A549 (cell line): ENCODE results near the gene FUZ. TPM values are rescaled to one million over a fixed set of nuclear protein-coding genes. Genes with fewer than 3 reads are reported as not detected.

Experiments used
- ATAC-seq, 2 experiments: fragments of 200-7000 bp in 1 of 2; fragments of >200 bp in 1 of 2; cut with Nextera tagmentation in 1 of 2; cut with Tn5 transposase in 1 of 2; 3 replicates each; pipeline versions ENCODE4 v1.8.0 to v1.9.1; 2018 to 2020; ENCODE audit warnings: mild to moderate bottlenecking in 1 of 2, moderate library complexity in 1 of 2
- CTCF ChIA-PET: fragments of 300-600 bp; sonication (Branson Sonifier 250); formaldehyde crosslinking; extraction: SDS; loops from one replicate; lab custom pipeline; 2021; ENCODE audit warnings: antibody characterized with exemption, inconsistent platforms; lab: Yijun Ruan, JAX
- POLR2A ChIA-PET: fragments of 350-600 bp; formaldehyde crosslinking; extraction: SDS; loops from one replicate; lab custom pipeline; 2021; ENCODE audit warnings: antibody characterized with exemption, inconsistent platforms; lab: Yijun Ruan, JAX
- DNase-seq, 2 experiments: peaks; one replicate each; pipeline versions ENCODE4 v3.0.0 to v3.0.0-alpha.2; 2011 to 2016; ENCODE audit warnings: low read depth in 1 of 2, low spot score in 1 of 2
- FAIRE-seq: peaks from 2 replicates; lab custom pipeline; 2011; peaks lifted over from hg19 to GRCh38; lab: Jason Lieb, UNC
- H3K27ac ChIP-seq, 2 experiments: fragments of >200 bp; sonication (Bioruptor Twin); formaldehyde crosslinking; 3 replicates each; pipeline ENCODE4 v1.5.1; 2016 to 2017
- H3K4me1 ChIP-seq: fragments of >200 bp; sonication (Bioruptor Twin); formaldehyde crosslinking; 3 replicates; pipeline ENCODE4 v1.6.1; 2016
- H3K4me2 ChIP-seq: fragments of >200 bp; sonication (Bioruptor Twin); formaldehyde crosslinking; 3 replicates; pipeline ENCODE4 v1.6.1; 2016
- H3K4me3 ChIP-seq: fragments of >200 bp; sonication (Bioruptor Twin); formaldehyde crosslinking; 3 replicates; pipeline ENCODE4 v1.5.1; 2016
- H3K9me3 ChIP-seq: fragments of >200 bp; sonication (Bioruptor Twin); formaldehyde crosslinking; 3 replicates; pipeline ENCODE4 v1.6.1; 2016
- CBX8 ChIP-seq: fragments of 200-600 bp; sonication (generic); IDR thresholded peaks from 2 replicates; pipeline ENCODE4 v1.6.1; 2016
- EP300 ChIP-seq, 2 experiments: fragments of >200 bp; sonication (Bioruptor Twin); formaldehyde crosslinking; IDR thresholded peaks; 2 replicates in 1 of 2; 3 replicates in 1 of 2; pipeline ENCODE4 v1.6.1; 2016 to 2017
- FOSB ChIP-seq: fragments of 250-450 bp; sonication (Bioruptor Pico); IDR thresholded peaks from 2 replicates; pipeline ENCODE4 v1.5.0; 2020; ENCODE audit warnings: mild to moderate bottlenecking, moderate library complexity
- HOXA7 ChIP-seq: fragments of 250-450 bp; sonication (Bioruptor Pico); IDR thresholded peaks from 2 replicates; pipeline ENCODE4 v1.5.0; 2020; ENCODE audit warnings: mild to moderate bottlenecking, moderate library complexity
- HOXB13 ChIP-seq: fragments of 250-450 bp; sonication (Bioruptor Pico); IDR thresholded peaks from 2 replicates; pipeline ENCODE4 v1.5.0; 2020; ENCODE audit warnings: low read depth, mild to moderate bottlenecking, moderate library complexity
- KDM1A ChIP-seq: fragments of 200-600 bp; sonication (generic); IDR thresholded peaks from 2 replicates; pipeline ENCODE4 v1.6.1; 2016; ENCODE audit warnings: low read depth, mild to moderate bottlenecking
- KDM5A ChIP-seq: fragments of 200-600 bp; sonication (generic); IDR thresholded peaks from 2 replicates; pipeline ENCODE4 v1.6.1; 2016; ENCODE audit warnings: antibody characterized with exemption, mild to moderate bottlenecking
- MAFK ChIP-seq: fragments of 450-650 bp; IDR thresholded peaks from 2 replicates; pipeline ENCODE4 v1.6.1; 2014; ENCODE audit not compliant: partially characterized antibody
- MAZ ChIP-seq: fragments of 150-350 bp; IDR thresholded peaks from 2 replicates; pipeline ENCODE4 v1.6.1; 2014; ENCODE audit warnings: antibody characterized with exemption, low read depth, low read length, borderline replicate concordance
- POLR2AphosphoS2 ChIP-seq: conservative IDR thresholded peaks from 2 replicates; pipeline ENCODE4 v1.6.1; 2012; ENCODE audit warnings: low read length, improper control_type of control experiment, inconsistent platforms
- RARB ChIP-seq: fragments of 250-450 bp; sonication (Bioruptor Pico); IDR thresholded peaks from 2 replicates; pipeline ENCODE4 v1.8.0; 2021; ENCODE audit warnings: mild to moderate bottlenecking, moderate library complexity
- RNF2 ChIP-seq: fragments of 200-600 bp; sonication (generic); IDR thresholded peaks from 2 replicates; pipeline ENCODE4 v1.6.1; 2016; ENCODE audit warnings: low read depth, mild to moderate bottlenecking, antibody characterized with exemption, moderate library complexity, borderline replicate concordance
- TP53 ChIP-seq: fragments of 250-450 bp; sonication (Bioruptor Pico); IDR thresholded peaks from 2 replicates; pipeline ENCODE4 v1.5.0; 2021; ENCODE audit warnings: mild to moderate bottlenecking, moderate library complexity
- ZSCAN20 ChIP-seq: fragments of 250-450 bp; sonication (Bioruptor Pico); IDR thresholded peaks from 2 replicates; pipeline ENCODE4 v1.8.0; 2022; ENCODE audit warnings: mild to moderate bottlenecking, moderate library complexity
- WGBS: methylation state at CpG from one replicate; pipeline ENCODE4 v1.1.6; 2017; ENCODE audit errors: missing lambda C conversion rate; 5-methylcytosine and 5-hydroxymethylcytosine counted together
- polyA plus RNA-seq, 4 experiments: library from polyadenylated mRNA; depleted of rRNA in 3 of 4; stranded (reverse); fragments of >200 nt; fragmentation: RNase III in 1 of 4; extraction: RNeasy Plus Mini Kit Qiagen cat#74134 plus additional on column Dnase treatment in 1 of 4; gene quantifications; 2 replicates in 3 of 4; 3 replicates in 1 of 4; pipeline ENCODE4 v1.2.3, GENCODE V29; 2011 to 2017
- TF ChIP-seq, protein P1 (sequence below): fragments of 250-450 bp; sonication (Bioruptor Pico); IDR thresholded peaks from 2 replicates; pipeline ENCODE4 v1.5.0; 2020; ENCODE audit warnings: low read depth, mild to moderate bottlenecking, moderate library complexity
- TF ChIP-seq, protein P2 (sequence below): IDR thresholded peaks from 2 replicates; pipeline ENCODE4 v1.6.1; 2012; ENCODE audit warnings: low read depth, borderline replicate concordance
- TF ChIP-seq, protein P3 (sequence below): fragments of 200-600 bp; sonication (generic); IDR thresholded peaks from 2 replicates; pipeline ENCODE4 v1.6.1; 2016; ENCODE audit warnings: antibody characterized with exemption, mild to moderate bottlenecking, moderate library complexity
- TF ChIP-seq, protein P4 (sequence below): fragments of 250-450 bp; sonication (Bioruptor Pico); IDR thresholded peaks from 2 replicates; pipeline ENCODE4 v1.5.0; 2021; ENCODE audit warnings: mild to moderate bottlenecking, moderate library complexity, borderline replicate concordance

FUZ gene
- polyA plus RNA-seq, 2 of the 4 experiments (the other 2 are of a cell fraction) = 12.5 to 21.7 TPM

DNA sequence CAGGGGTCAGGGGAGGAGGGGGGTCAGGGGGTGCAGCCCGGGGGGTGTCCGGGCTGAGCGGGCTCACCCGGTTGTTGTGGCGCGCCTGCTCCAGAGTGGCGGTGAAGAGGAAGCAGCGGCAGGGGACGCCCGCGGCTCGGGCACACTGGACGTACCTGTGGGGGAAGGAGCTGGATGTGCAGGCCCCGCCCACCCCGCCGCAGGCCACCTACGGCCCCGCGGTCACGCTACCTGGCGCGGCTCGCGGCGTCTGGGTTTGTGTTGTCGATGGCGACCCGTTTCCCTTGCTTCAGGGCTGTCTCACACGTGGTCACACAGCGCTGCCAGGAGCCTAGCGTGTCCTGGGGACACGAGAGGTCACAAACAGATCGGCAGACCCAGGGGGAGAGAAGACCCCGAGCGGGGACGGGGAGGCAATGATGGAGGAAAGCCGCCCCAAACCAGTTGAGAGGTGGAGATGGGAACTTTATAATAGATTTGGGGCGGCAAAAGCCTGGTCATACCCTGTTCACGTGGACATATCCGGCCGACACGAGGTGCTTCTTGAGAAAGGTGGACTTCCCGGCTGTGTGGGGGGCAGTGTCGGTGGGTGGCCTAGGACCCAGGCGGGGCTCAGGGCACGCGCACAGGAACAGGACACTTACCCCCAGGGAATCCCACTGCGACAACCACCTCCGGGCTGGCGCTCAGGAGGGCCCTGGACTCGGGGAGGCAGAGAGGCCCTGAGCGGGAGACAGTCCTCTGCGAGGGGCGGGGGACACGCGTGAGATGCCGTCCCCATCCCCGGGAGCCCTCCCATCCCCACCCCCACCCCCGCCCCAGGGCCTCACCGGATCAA is 48.7 kb upstream of the FUZ start:
- peaks cover 47% of the 10 kb centered on the region for H3K4me1 ChIP-seq
- ATAC-seq (no peak), DNase-seq (no peak), FAIRE-seq (no peak)
- H3K4me2 ChIP-seq = no peak overlapping the region
- TF ChIP-seq, protein P1, sequence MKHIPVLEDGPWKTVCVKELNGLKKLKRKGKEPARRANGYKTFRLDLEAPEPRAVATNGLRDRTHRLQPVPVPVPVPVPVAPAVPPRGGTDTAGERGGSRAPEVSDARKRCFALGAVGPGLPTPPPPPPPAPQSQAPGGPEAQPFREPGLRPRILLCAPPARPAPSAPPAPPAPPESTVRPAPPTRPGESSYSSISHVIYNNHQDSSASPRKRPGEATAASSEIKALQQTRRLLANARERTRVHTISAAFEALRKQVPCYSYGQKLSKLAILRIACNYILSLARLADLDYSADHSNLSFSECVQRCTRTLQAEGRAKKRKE (CRISPR knock-in tag) = no peak
- TF ChIP-seq EP300 (IDR thresholded peaks at IDR 0.05) (no peak), KDM1A (no peak), CBX8 (no peak), MAFK (no peak), POLR2AphosphoS2 (peak; percentile 7; the same call in 1 of the 2 replicates)
- TF ChIP-seq, protein P2, sequence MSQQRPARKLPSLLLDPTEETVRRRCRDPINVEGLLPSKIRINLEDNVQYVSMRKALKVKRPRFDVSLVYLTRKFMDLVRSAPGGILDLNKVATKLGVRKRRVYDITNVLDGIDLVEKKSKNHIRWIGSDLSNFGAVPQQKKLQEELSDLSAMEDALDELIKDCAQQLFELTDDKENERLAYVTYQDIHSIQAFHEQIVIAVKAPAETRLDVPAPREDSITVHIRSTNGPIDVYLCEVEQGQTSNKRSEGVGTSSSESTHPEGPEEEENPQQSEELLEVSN = no peak
- no peak overlapping the region for H3K4me3 ChIP-seq
- no peaks in the 10 kb centered on the region for H3K9me3 ChIP-seq
- WGBS = 90% methylated on average over 44 of the region's 60 CpGs
- H3K27ac ChIP-seq = no peak overlapping the region
- ChIA-PET CTCF (interaction anchor here (0.9 kb wide), 1 partner anchor 36 kb away, joined by 3 read pairs; no protein-coding TSS in a partner anchor), POLR2A (interaction anchor here (0.6 to 1.5 kb wide), 3 partner anchors 11 to 187 kb away, joined by 3 to 5 read pairs (median 4); partner anchors contain the start of gene PTOV1)

DNA sequence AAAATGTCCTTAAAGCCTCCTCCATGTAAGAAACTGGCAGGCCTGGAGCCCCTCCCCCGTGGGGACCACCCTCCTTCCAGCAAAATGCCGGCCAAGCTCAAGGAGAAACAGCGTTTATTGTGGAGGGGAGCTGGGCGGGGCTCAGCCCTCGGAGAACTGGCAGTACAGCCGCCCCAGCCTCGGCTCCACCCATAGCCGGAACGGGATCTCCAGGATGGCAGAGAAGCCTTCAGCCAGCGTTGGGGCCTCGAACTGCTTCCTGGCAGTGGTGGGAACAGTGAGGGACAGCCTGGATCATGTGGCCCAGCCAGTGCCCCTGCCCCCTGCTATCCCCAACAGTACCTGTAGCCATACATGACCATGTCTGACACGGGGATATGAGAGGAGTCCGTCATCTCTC is 48.0 kb upstream of the FUZ start:
- ChIA-PET POLR2A (interaction anchor here (1.5 kb wide), 1 partner anchor 11 kb away, joined by 4 read pairs; no protein-coding TSS in a partner anchor), CTCF (interaction anchor here (0.7 kb wide), 1 partner anchor 11 kb away, joined by 3 read pairs; no protein-coding TSS in a partner anchor)
- FAIRE-seq (no peak), DNase-seq (peak in 1 of 2 experiments; percentile 63), ATAC-seq (peak in 1 of 2 experiments; percentile 5; a peak in 3 of 6 replicates)
- Histone ChIP-seq H3K4me3 (no peak overlapping the region), H3K4me2 (no peak overlapping the region), H3K4me1 (peaks cover 43% of the 10 kb centered on the region), H3K9me3 (no peaks in the 10 kb centered on the region), H3K27ac (0 out of 6 replicates have a peak overlapping the region, but pooled peaks of 1 of the 2 experiments have one; percentile 1)
- 41% methylated on average over 10 of the region's 13 CpGs for WGBS
- no peak for TF ChIP-seq MAZ
- no peak for TF ChIP-seq HOXB13 (CRISPR knock-in tag)
- TF ChIP-seq RARB (CRISPR knock-in tag) = no peak
- no peak for TF ChIP-seq FOSB (CRISPR knock-in tag)
- TF ChIP-seq, protein P3, sequence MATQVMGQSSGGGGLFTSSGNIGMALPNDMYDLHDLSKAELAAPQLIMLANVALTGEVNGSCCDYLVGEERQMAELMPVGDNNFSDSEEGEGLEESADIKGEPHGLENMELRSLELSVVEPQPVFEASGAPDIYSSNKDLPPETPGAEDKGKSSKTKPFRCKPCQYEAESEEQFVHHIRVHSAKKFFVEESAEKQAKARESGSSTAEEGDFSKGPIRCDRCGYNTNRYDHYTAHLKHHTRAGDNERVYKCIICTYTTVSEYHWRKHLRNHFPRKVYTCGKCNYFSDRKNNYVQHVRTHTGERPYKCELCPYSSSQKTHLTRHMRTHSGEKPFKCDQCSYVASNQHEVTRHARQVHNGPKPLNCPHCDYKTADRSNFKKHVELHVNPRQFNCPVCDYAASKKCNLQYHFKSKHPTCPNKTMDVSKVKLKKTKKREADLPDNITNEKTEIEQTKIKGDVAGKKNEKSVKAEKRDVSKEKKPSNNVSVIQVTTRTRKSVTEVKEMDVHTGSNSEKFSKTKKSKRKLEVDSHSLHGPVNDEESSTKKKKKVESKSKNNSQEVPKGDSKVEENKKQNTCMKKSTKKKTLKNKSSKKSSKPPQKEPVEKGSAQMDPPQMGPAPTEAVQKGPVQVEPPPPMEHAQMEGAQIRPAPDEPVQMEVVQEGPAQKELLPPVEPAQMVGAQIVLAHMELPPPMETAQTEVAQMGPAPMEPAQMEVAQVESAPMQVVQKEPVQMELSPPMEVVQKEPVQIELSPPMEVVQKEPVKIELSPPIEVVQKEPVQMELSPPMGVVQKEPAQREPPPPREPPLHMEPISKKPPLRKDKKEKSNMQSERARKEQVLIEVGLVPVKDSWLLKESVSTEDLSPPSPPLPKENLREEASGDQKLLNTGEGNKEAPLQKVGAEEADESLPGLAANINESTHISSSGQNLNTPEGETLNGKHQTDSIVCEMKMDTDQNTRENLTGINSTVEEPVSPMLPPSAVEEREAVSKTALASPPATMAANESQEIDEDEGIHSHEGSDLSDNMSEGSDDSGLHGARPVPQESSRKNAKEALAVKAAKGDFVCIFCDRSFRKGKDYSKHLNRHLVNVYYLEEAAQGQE = no peak
- no peak for TF ChIP-seq KDM5A
- TF ChIP-seq RNF2 = no peak
- no peak for TF ChIP-seq TP53 (CRISPR knock-in tag)
- TF ChIP-seq EP300 (IDR thresholded peaks at IDR 0.05) = no peak
- no peak for TF ChIP-seq ZSCAN20
- TF ChIP-seq, protein P4, sequence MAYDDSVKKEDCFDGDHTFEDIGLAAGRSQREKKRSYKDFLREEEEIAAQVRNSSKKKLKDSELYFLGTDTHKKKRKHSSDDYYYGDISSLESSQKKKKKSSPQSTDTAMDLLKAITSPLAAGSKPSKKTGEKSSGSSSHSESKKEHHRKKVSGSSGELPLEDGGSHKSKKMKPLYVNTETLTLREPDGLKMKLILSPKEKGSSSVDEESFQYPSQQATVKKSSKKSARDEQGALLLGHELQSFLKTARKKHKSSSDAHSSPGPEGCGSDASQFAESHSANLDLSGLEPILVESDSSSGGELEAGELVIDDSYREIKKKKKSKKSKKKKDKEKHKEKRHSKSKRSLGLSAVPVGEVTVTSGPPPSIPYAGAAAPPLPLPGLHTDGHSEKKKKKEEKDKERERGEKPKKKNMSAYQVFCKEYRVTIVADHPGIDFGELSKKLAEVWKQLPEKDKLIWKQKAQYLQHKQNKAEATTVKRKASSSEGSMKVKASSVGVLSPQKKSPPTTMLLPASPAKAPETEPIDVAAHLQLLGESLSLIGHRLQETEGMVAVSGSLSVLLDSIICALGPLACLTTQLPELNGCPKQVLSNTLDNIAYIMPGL (CRISPR knock-in tag) = no peak
- no peak for TF ChIP-seq HOXA7
